Measurements from ENCODE around the gene MARK1.

DNA sequence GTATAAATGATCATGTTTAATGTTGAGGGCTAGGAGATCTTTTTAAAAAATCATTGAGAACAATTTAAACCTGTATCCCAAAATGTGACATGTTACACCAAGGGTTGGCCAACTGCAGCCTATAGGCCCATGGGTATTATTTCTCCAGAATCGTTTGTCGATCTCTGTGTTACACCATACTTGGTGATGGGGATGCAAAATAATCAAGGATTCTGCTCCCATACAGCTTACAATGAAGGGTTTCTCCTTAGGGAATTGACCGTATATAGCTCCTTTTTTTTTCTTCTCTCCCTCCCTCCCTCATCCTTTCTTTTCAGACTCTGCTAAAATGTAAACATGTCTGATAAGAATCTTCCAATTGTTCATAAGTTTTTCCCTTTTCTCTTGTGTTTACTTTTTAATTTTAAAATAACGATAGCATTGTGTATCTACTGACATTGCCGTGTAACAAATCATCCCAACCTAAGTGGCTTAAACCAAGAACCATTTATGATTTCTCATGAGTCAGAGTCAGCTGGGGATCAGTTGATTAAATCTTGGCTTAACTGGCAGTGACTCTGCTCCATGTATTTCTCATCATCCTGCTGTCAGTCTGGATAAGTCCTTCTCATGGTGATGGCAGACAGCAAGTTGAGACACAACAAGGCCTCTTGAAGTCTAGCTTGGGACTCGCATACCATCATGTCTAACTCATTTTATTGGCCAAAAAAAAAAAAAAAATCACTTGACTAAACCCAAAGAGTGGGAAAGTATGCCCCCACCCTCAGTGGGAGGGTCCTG is 48.0 kb downstream of the MARK1 start:
- TF ChIP-seq CTCF (IDR thresholded peaks at IDR 0.05) (no peak), POLR2A (IDR thresholded peaks at IDR 0.05) (no peak)

All from ovary (tissue), 3 donors.